GM12864 (cell line): ENCODE results near the gene BCORL1.

Experiments
- DNase-seq: peaks from one replicate; pipeline ENCODE4 v3.0.0-alpha.2; 2011; ENCODE audit warnings: low read depth
- H3K4me3 ChIP-seq: 2 replicates; pipeline ENCODE4 v1.5.1; 2011; ENCODE audit warnings: mild to moderate bottlenecking, low read depth, low read length, control low read depth
- CTCF ChIP-seq: IDR thresholded peaks from 2 replicates; pipeline ENCODE4 v1.5.1; 2011; ENCODE audit warnings: low read depth, mild to moderate bottlenecking, moderate library complexity, low read length, control low read depth, inconsistent platforms; ENCODE audit errors: missing control alignments

The BCORL1 gene

GRCh38 chrX:130060122-130061069 is 78.0 kb downstream of the BCORL1 start:
- peak; percentile 13 for DNase-seq
- TF ChIP-seq CTCF = peak; percentile 68
- H3K4me3 ChIP-seq = peak overlapping the region; percentile 58

GRCh38 chrX:130066975-130067615 is 84.7 kb downstream of the BCORL1 start:
- no peak overlapping the region for H3K4me3 ChIP-seq
- DNase-seq = no peak
- no peak for TF ChIP-seq CTCF

- no peak overlapping the region for H3K4me3 ChIP-seq
- DNase-seq = no peak
- no peak for TF ChIP-seq CTCF
These were observed 89.3 kb downstream of the BCORL1 start for GRCh38 chrX:130071611-130072344.

- TF ChIP-seq CTCF = no peak
These were observed 89.9 kb downstream of the BCORL1 start for GRCh38 chrX:130072345-130072740.

GRCh38 chrX:130075777-130076176 is 93.3 kb downstream of the BCORL1 start:
- no peak for TF ChIP-seq CTCF
- no peak for DNase-seq
- H3K4me3 ChIP-seq = no peak overlapping the region

More at GRCh38 chrX:130072345-130072740, 89.9 kb downstream of the BCORL1 start:
- H3K4me3 ChIP-seq = no peak overlapping the region
- DNase-seq = no peak

- TF ChIP-seq CTCF = peak; percentile 63
- no peak overlapping the region for H3K4me3 ChIP-seq
- no peak for DNase-seq
These were observed 97.5 kb downstream of the BCORL1 start for GRCh38 chrX:130079824-130080406.
